Osteoblast (primary cell): Measurements from ENCODE around the gene RGR. TPM values are rescaled to one million over a fixed set of nuclear protein-coding genes. Genes with fewer than 3 reads are reported as not detected.

Source experiments
- DNase-seq: peaks from one replicate; pipeline ENCODE4 v3.0.0; 2011; ENCODE audit warnings: low spot score, mixed read lengths; ENCODE audit not compliant: insufficient read length; ENCODE audit errors: missing footprints
- H2AFZ ChIP-seq: 2 replicates; pipeline ENCODE4 v1.6.0; 2011; ENCODE audit warnings: mild to moderate bottlenecking, low read length
- H3K27ac ChIP-seq: 2 replicates; pipeline ENCODE4 v1.5.1; 2011; ENCODE audit warnings: mild to moderate bottlenecking, low read depth, low read length, moderate library complexity
- H3K27me3 ChIP-seq: 2 replicates; pipeline ENCODE4 v1.6.0; 2012; ENCODE audit warnings: mild to moderate bottlenecking, control low read depth, inconsistent platforms, low read length, moderate library complexity; ENCODE audit not compliant: insufficient read depth
- H3K36me3 ChIP-seq: 2 replicates; pipeline ENCODE4 v1.5.1; 2011; ENCODE audit warnings: mild to moderate bottlenecking, low read length, control low read depth, moderate library complexity; ENCODE audit not compliant: insufficient read depth
- H3K4me1 ChIP-seq: 2 replicates; pipeline ENCODE4 v1.5.1; 2011; ENCODE audit warnings: mild to moderate bottlenecking, low read length, control low read depth, moderate library complexity; ENCODE audit not compliant: insufficient read depth
- H3K4me2 ChIP-seq: 2 replicates; pipeline ENCODE4 v1.6.0; 2011; ENCODE audit warnings: mild to moderate bottlenecking, low read length; ENCODE audit not compliant: insufficient read depth
- H3K4me3 ChIP-seq: fragments of 200-600 bp; sonication (generic); 3 replicates; pipeline ENCODE4 v1.5.1; 2012; ENCODE audit warnings: mild to moderate bottlenecking, low read length, inconsistent platforms; ENCODE audit not compliant: insufficient read depth
- H3K79me2 ChIP-seq: 2 replicates; pipeline ENCODE4 v1.6.0; 2012; ENCODE audit warnings: mild to moderate bottlenecking, low read length, control low read depth, inconsistent platforms; ENCODE audit not compliant: insufficient read depth
- H3K9me3 ChIP-seq: 2 replicates; pipeline ENCODE4 v1.5.1; 2011; ENCODE audit warnings: low read depth, low read length, control low read depth
- H4K20me1 ChIP-seq: 2 replicates; pipeline ENCODE4 v1.6.0; 2012; ENCODE audit warnings: mild to moderate bottlenecking, low read length, control low read depth; ENCODE audit not compliant: insufficient read depth
- CTCF ChIP-seq: IDR thresholded peaks from 2 replicates; pipeline ENCODE4 v1.5.1; 2011; ENCODE audit warnings: mild to moderate bottlenecking, low read depth, low read length, moderate library complexity; ENCODE audit errors: extremely low read depth
- total RNA-seq: library from RNA; depleted of rRNA; stranded (reverse); fragments of >200 nt; gene quantifications from 2 replicates; pipeline ENCODE4 v1.2.3, GENCODE V29; 2012

RGR gene
- not detected in 2 replicates for total RNA-seq

- no peak for DNase-seq
- no peaks in the 10 kb centered on the region for H3K4me1 ChIP-seq
- no peak within 1 kb of the TSS for H3K27ac ChIP-seq
- TF ChIP-seq CTCF: no peak
- H2AFZ ChIP-seq: no peak within 1 kb of the TSS
- H3K79me2 ChIP-seq: no peaks in the 10 kb centered on the region
- no peaks in the 10 kb centered on the region for H4K20me1 ChIP-seq
- peaks cover 7% of the 10 kb centered on the region for H3K27me3 ChIP-seq
- no peaks in the 10 kb centered on the region for H3K9me3 ChIP-seq
- no peak within 1 kb of the TSS for H3K4me3 ChIP-seq
- no peaks in the 10 kb centered on the region for H3K36me3 ChIP-seq
- H3K4me2 ChIP-seq: no peak within 1 kb of the TSS
These were observed at the start of gene RGR for GRCh38 chr10:84244651-84245270. Gene RGR (plus strand): TSS chr10:84245053. CDS start chr10:84245091, 38 bp downstream.

- no peak for TF ChIP-seq CTCF
- Histone ChIP-seq H3K9me3 (no peaks in the 10 kb centered on the region), H3K27me3 (peaks cover 30% of the 10 kb centered on the region)
These were observed 48.8 kb upstream of the RGR start for GRCh38 chr10:84196083-84196482.

GRCh38 chr10:84196941-84197340, 47.9 kb upstream of the RGR start:
- Histone ChIP-seq H3K4me3 (no peak overlapping the region), H2AFZ (no peak overlapping the region), H3K4me1 (no peaks in the 10 kb centered on the region), H4K20me1 (no peaks in the 10 kb centered on the region), H3K79me2 (no peaks in the 10 kb centered on the region), H3K9me3 (no peaks in the 10 kb centered on the region), H3K27me3 (peaks cover 30% of the 10 kb centered on the region), H3K36me3 (no peaks in the 10 kb centered on the region), H3K4me2 (no peak overlapping the region), H3K27ac (no peak overlapping the region)
- no peak for TF ChIP-seq CTCF
- DNase-seq: no peak

More at GRCh38 chr10:84196083-84196482, 48.8 kb upstream of the RGR start:
- H4K20me1 ChIP-seq: no peaks in the 10 kb centered on the region
- no peaks in the 10 kb centered on the region for H3K4me1 ChIP-seq
- H3K4me3 ChIP-seq: no peak overlapping the region
- DNase-seq: no peak
- no peak overlapping the region for H3K27ac ChIP-seq
- no peak overlapping the region for H2AFZ ChIP-seq
- no peaks in the 10 kb centered on the region for H3K36me3 ChIP-seq
- no peaks in the 10 kb centered on the region for H3K79me2 ChIP-seq
- no peak overlapping the region for H3K4me2 ChIP-seq

- H3K36me3 ChIP-seq: no peaks in the 10 kb centered on the region
- no peak for TF ChIP-seq CTCF
- no peak overlapping the region for H3K27ac ChIP-seq
- no peak overlapping the region for H2AFZ ChIP-seq
- H4K20me1 ChIP-seq: no peaks in the 10 kb centered on the region
- H3K9me3 ChIP-seq: no peaks in the 10 kb centered on the region
- H3K4me1 ChIP-seq: no peaks in the 10 kb centered on the region
- DNase-seq: no peak
- H3K4me3 ChIP-seq: no peak overlapping the region
- H3K27me3 ChIP-seq: peaks cover 30% of the 10 kb centered on the region
- no peak overlapping the region for H3K4me2 ChIP-seq
- H3K79me2 ChIP-seq: no peaks in the 10 kb centered on the region
These were observed 47.2 kb upstream of the RGR start for GRCh38 chr10:84197643-84198042.
